IMR-90 (cell line): Measurements from ENCODE around the gene ADGRD1.

Source experiments
- CTCF ChIP-seq: conservative IDR thresholded peaks from 2 replicates; pipeline ENCODE4 v1.5.1; 2012; ENCODE audit warnings: mild to moderate bottlenecking, low read depth, low read length, improper control_type of control experiment
- RAD21 ChIP-seq: IDR thresholded peaks from 2 replicates; pipeline ENCODE4 v1.6.1; 2012; ENCODE audit warnings: low read length, improper control_type of control experiment
- RCOR1 ChIP-seq: IDR thresholded peaks from 2 replicates; pipeline ENCODE4 v1.6.1; 2012; ENCODE audit warnings: mild to moderate bottlenecking, low read length, improper control_type of control experiment; ENCODE audit not compliant: insufficient replicate concordance
- RFX5 ChIP-seq: IDR thresholded peaks from 2 replicates; pipeline ENCODE4 v1.8.0; 2012; ENCODE audit warnings: low read depth, mild to moderate bottlenecking, low read length, moderate library complexity
- USF2 ChIP-seq: fragments of 150-350 bp; IDR thresholded peaks from 2 replicates; pipeline ENCODE4 v1.6.1; 2017; ENCODE audit warnings: mild to moderate bottlenecking, antibody characterized with exemption, low read length, low read depth

GRCh38 chr12:131065279-131065678 lies 111.6 kb downstream of the ADGRD1 start:
- no peak for TF ChIP-seq CTCF
- TF ChIP-seq USF2 = no peak
- no peak for TF ChIP-seq RFX5
- no peak for TF ChIP-seq RCOR1
- TF ChIP-seq RAD21 = no peak
